ENCODE measurements around the gene CMTM8.

Gene CMTM8

DNA sequence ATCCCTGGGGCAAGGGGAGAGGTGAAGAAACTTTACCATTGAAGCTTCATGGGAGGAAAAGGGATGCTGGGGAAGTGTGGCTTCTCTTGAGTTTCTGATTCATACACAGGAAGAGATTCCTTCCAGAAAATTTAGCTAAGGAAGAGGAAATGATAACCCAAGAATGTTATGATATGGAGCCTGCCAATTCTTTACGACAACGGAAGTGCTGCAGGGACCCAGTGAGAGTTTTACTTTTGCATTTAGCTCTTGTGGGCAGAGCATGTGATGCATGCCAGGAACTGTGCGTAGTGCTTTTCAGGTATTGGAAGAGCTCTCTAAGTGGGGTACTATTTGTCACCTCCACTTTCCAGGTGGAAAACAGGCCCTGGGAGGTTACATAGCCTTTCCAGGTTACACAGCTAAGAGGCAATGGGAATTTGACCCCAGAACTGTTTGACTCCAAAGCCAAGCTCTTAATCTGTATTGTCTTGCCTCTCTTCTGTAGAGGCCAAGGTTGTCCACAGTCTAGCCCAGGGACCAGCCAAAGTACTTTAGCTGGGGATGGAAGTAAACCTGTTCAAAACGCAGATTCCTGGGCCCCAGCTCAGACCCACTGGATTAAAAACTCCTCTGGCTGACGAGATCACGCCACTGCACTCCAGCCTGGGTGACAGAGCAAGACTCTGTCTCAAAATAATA, 176.2 kb downstream of the CMTM8 start:
- DNase-seq = peak; percentile 56 to 61

DNA sequence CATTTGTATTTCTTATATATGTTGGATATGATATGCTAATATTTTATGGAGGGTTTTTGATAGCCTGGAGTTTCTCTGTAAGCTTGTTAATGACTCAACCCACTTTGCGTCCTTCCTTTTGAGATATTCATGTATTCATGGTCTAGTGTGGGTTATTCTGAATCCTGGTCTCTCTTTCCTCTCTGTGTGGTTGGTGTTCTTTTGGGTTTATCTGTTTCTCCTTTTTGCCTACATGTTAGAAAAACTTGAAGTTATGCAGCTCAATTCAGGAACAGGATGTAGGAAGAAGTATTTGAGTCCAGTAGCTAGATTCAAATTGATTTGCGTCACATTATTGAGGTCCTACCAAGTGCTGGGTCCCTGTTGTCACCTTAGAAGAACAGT, 181.3 kb downstream of the CMTM8 start:
- no peak for DNase-seq
